Vagina (tissue), 2 donors: Measurements from ENCODE around the gene PNPO.

Experiments used
- POLR2A ChIP-seq, 2 donors: fragments of 450-650 bp; IDR thresholded peaks; one replicate each; pipeline ENCODE4 v1.6.1; 2017; ENCODE audit warnings: antibody characterized with exemption in 2 of 2, mild to moderate bottlenecking in 2 of 2, moderate library complexity in 2 of 2
- TF ChIP-seq, protein P1 (sequence below), 3 experiments: fragments of 450-650 bp in 2 of 3; fragments of 200-600 bp in 1 of 3; sonication (generic) in 1 of 3; IDR thresholded peaks; one replicate each; pipeline ENCODE4 v1.5.1; 2017 to 2019; ENCODE audit warnings: antibody characterized with exemption in 3 of 3, mild to moderate bottlenecking in 2 of 3, moderate library complexity in 2 of 3

DNA sequence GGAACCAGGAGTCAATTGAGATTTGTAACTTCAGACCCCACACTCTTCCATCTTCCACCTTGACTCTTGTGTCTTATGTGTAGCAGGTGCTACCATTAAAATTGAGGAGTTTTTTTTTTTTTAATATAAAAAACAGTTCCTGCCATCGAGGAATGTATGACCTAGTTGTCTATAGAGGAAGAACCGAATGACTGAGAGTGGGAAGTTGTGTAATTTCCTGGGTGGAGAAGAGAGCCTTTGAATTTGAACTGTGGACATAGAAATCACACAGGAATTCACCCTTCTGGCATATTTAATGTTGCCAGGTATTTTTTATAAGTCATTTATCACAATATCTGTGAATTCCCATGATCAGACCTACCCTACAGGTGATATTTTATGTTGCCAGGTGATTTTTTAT lies 23.4 kb upstream of the PNPO start:
- TF ChIP-seq, protein P1, sequence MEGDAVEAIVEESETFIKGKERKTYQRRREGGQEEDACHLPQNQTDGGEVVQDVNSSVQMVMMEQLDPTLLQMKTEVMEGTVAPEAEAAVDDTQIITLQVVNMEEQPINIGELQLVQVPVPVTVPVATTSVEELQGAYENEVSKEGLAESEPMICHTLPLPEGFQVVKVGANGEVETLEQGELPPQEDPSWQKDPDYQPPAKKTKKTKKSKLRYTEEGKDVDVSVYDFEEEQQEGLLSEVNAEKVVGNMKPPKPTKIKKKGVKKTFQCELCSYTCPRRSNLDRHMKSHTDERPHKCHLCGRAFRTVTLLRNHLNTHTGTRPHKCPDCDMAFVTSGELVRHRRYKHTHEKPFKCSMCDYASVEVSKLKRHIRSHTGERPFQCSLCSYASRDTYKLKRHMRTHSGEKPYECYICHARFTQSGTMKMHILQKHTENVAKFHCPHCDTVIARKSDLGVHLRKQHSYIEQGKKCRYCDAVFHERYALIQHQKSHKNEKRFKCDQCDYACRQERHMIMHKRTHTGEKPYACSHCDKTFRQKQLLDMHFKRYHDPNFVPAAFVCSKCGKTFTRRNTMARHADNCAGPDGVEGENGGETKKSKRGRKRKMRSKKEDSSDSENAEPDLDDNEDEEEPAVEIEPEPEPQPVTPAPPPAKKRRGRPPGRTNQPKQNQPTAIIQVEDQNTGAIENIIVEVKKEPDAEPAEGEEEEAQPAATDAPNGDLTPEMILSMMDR (IDR thresholded peaks at IDR 0.05) = no peak
- no peak for TF ChIP-seq POLR2A (IDR thresholded peaks at IDR 0.05)
